ENCODE data around the gene MPV17.
A peak's percentile ranks its signal among the peaks of the same experiment; 100 is the strongest.
"Not testable (repeated sequence)": the region's sequence is repeated elsewhere in the genome, so short reads cannot be mapped to it uniquely, and the experiment has no call there.

MPV17 gene, protein sequence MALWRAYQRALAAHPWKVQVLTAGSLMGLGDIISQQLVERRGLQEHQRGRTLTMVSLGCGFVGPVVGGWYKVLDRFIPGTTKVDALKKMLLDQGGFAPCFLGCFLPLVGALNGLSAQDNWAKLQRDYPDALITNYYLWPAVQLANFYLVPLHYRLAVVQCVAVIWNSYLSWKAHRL

DNA sequence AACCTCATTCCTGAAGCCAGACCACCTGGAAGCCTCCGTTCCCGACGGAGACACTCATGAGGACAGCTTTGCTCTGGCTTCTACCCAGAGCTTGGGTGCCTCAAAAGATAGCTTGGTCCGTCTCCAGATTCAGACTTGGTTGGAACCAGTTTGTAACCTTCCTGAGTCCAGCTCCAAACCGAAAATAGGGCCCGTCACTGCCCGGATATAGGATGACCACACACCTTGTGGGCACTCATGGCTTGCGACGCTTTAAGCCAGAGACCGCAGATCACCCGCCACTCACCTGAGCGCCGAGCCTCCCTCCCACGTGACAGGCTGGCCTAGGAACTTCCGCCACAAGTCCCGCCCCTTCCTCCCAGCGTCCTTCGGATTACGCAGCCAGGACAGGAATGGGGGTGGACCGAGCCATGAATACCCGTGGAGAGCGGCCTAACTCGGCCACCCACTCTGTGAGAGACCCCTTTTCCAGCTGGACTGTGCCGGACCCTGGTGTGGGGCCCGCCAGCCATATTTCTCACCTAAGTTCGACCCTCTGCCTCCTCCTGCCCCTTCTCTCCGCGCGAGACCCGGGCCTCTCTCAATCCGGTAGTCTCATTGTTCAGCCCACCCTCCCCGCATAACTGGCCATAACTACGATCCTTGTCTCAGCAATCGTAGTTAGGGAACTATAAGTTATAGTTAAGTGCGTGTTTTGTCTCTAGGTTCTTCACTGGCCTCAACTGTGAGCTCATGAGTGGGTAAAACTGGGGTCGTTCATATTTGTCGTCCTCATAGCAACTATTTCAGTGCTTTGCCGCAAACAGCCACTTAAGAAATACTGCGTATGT, at the start of gene MPV17:
Gene MPV17, minus strand, starts transcription at position 332 of the 830 bp plus-strand sequence. CDS start 580 bp downstream, outside the sequence.
- peak; percentile 86 to 89 for DNase-seq

DNA sequence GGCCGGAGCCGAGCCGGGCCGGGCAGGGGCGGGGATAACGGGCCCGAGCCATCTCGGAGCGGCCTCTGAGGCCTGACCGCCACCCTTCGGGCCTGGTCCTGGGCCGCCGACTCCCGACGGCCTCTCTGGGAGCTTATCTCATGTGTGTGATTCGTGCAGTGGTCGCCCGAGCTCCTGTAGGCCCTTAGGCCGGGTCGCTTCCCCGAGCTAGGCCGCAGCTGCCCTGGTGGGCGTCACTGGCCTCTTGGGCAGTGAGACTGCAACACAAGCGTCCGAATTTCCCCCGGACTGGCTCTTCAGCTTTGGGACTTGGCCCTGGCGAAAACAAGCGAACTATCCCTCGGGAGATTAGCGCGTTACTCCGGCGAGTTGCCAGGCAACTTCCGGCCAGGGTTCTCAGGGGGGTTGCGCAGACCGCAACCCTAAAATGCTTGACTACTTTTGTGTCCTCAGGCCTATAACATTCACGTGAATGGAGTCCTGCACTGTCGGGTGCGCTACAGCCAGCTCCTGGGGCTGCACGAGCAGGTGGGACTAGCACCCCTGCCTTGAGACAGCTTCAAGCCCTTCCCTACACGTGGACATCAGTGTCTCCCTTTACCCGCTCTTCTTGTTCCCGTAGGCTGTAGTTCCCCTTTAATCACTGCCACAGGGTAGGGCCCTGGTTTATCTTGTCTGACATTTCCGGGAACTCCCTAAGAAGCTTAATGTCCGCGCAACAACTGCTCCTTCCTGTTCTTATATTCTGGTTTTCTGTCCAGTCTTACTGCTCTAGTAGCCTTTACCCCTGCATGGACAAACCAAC, 48.1 kb upstream of the MPV17 start:
- DNase-seq, result peak; percentile 92 to 94

DNA sequence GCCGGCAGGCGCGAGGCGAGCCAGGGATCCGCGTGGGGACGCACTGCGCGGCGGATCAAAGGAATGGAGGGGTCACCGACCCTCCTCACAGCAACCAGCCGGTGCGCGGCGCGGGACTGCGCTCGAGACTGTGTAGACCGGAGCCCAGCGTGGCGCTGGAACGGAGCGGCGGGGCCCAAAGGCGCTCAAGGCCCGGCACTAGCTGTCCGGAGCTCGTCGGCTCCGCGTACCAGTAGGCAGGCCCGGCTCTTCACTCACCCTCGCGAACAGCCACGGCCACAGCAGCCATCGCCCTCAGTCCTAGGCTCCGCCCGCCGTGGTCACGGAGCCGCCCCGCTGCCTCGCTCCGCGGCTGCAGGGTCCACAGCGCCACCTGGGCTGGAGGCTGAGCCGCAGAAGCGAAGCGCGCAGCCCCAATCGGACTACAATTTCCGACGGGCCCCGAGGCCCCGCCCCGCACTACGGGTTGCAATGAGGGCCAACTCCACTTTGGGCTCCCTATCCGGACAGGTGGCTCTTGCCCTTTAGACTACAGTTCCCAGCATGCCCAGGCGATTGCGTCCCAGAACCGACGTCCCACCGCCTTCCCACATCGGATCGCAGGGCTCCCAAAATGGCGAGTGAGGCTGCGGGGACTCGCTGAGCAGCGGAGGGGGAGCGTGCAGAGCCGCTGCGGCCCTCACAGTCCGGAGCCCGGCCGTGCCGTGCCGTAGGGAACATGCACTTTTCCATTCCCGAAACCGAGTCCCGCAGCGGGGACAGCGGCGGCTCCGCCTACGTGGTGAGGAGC, 47.3 kb upstream of the MPV17 start, which contains the start of the genes EIF2B4 and SNX17:
Gene EIF2B4, minus strand, starts transcription at position 313 of the 790 bp plus-strand sequence. Its CDS starts 24 bp downstream, at position 289.
Gene SNX17, plus strand, starts transcription at position 591 of the 790 bp plus-strand sequence. Its CDS starts 128 bp downstream, at position 719.
- peak; percentile 98 to 99 for DNase-seq

DNA sequence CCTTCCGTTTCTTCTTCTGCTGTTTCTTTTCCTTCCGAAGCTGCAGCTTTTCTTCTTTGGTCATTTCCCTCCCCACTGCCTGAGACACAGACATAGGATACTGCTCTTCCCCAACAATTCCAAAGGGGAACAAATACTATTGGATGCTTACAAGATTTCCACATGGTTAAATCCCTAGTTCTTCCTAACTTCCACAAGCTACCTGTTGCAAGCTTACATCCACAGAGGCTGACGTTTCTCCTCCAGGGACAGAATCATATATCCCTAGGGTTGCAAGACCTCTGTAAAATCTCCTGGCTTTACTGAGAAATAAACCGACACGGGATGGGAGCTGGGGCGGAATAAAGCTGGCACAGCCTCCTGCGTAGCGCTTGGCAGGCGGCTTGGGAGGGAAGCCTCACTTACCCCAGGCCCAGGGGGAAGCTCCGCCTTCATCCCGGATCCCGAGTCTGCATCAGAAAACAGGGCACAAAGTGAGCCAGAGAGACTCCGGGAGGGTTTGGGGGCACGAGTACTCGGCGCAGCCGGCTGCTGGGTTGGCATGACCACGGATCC, 46.7 kb upstream of the MPV17 start:
- DNase-seq, result peak; percentile 58 to 64

DNA sequence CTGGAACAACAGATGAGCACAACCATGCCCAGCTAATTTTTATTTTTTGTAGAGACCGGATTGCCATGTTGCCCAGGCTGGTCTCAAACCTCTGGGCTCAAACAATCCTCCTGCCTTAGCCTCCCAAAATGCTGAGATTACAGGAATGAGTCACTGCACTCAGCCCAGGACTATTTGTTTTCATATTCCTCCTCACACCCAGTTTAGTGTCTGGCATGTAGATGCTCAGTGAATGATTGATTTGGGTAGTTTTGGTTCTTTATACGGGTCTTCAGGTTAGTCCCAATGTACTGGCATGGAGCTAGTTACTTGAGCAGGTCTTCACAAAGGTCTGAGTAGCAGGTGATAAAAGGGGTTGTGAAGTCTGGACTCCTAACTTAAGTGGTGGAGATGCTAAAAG, 41.0 kb upstream of the MPV17 start:
- no peak for DNase-seq

DNA sequence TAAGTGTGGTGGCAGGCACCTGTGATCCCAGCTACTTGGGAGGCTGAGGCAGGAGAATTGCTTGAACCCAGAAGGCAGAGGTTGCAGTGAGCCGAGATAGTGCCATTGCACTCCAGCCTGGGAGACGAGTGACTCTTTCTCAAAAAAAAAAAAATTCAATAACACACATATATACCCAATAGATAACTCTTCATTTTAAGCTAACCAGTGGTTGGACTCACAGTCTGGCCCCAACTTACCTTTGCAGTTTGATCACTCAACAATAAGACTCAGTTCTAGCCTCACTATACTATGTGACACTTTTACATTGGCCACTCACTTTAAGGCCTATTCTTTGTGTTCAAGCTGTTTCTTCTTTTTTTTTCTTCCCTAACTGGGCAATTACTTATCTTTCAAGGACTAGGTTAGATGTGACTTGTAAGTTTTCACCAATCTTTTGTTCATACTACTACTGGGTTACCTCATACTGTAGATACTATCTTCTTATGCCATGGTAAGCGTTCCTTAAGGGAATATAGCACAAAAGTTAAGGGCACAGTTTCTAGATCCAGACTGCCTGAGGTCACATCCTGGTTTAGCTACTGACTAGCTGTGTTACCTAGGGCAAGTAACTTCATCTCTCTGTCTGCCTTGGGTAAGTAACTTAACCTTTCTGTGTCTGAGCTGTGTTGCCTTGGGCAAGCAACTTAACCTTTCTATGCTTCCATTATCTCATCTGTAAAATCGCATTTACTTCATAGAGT, 40.0 kb upstream of the MPV17 start:
- DNase-seq, result no peak

DNA sequence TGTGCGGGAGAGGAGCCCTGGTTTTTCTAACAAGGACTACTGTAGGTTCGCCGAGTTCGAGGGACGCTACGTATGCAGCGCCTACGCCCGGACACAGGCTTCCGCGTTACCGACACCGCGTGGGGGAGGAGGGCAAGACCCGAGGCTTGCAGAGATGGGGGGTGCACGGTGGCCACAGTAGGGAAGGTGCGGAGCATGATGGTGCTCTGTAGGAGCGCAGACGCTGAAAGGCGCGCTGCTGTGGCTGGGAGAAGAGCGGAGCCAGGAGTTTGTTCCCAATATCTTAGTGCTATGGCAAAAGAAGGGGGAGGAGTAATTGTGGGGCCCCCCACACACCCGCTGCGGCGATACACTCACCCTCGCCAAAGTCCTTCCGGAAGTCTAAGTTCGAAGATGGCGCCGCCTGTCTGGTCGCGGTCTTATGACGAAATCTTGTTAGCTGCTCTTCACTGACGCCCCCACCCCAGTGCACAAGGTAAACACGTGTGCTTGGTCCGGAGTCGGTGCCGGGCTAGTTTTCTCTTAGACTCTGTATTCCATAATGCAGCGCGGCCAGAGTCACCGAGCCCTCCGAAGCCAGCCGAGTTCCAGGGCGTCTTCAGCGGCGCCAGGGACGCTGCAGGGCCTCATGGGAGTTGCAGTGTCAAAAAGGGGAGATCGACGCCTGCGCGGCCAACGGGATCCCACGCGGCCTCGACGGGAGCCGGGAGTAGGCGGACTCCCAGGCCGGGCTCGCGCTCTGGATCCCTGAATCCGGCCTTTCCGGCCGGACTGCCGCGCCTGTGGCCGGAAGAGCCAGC, 33.7 kb upstream of the MPV17 start, which contains the start of gene GTF3C2:
Gene GTF3C2, minus strand, starts transcription at position 383 of the 800 bp plus-strand sequence. CDS start 13,210 bp downstream, outside the sequence.
- peak; percentile 94 to 95 for DNase-seq

DNA sequence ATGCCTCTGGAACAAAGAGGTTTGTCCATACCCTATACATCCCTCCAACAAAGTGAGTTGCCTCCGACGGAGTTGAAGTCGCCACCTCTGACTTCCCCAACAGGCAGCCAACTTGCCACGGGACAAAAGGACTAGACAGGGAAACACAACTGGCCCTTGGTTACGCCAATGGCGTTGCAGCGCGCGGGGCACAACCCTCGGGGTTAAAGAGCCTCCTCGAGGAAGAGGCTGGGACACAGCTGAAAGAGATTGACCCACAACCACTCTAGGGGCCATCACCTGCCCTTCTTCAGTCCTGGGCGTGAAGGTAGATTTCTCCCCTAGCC, 33.1 kb upstream of the MPV17 start:
- peak; percentile 62 to 68 for DNase-seq

DNA sequence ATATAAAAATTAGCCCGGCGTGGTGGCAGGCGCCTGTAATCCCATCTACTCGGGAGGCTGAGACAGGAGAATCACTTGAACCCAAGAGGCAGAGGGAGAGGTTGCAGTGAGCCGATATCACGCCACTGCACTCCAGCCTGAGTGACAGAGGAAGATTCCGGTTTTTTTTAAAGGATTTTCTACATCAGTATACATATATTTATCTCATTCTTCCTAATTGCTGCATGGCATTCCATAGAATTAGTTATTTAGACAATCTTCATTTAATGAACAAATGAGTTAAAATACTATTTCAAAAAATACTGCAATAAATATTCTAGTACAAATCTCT, 31.7 kb upstream of the MPV17 start:
- no peak for DNase-seq

DNA sequence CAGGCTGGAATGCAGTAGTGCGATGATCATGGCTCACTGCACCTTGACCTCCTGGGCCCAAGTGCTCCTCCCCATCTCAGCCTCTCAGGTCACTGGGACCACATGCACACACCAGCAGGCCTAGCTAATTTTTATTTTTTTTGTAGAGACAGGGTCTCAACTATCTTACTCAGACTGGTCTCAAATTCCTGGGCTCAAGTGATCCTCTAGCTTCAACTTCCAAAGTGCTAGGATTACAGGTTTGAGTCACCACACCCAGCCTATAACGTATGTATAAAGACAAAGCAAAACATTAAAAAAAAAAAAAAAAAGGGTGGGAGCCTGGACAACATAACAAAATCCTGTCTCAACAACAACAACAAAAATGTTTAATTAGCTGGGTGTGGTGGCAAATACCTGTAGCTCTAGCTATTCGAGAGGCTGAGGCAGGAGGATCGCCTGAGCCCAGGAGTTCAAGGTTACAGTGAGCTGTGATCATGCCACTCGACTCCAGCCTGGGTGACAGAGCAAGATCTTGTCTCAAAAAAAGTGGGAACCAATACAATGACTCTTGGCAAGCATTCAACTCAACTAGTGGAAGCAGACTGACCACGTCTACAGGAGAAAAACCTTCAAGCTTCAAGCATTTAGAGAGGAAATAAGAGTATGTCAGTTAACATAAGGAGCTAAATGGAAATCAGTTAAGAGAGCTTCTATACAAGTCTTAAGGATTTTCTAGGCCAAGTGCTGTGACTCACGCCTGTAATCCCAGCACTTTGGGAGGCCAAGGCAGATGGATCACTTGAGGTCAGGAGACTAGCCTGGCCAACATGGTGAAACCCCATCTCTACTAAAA, 31.1 kb upstream of the MPV17 start:
- DNase-seq, result peak in 1 of 2 experiments; percentile 20

DNA sequence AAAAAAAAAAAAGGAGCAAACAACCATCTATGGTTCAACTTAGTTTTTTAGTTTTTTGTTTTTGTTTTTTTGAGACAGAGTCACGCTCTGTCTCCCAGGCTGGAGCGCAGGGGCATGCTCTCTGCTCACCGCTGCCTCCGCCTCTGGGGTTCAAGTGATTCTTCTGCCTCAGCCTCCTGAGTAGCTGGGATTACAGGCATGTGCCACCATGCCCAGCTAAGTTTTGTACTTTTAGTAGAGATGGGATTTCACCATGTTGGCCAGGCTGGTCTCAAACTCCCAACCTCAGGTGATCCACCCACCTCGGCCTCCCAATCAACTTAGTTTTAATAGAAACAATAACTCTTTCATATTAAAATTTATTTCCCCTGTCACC, 30.5 kb upstream of the MPV17 start:
- not testable (repeated sequence) for DNase-seq

DNA sequence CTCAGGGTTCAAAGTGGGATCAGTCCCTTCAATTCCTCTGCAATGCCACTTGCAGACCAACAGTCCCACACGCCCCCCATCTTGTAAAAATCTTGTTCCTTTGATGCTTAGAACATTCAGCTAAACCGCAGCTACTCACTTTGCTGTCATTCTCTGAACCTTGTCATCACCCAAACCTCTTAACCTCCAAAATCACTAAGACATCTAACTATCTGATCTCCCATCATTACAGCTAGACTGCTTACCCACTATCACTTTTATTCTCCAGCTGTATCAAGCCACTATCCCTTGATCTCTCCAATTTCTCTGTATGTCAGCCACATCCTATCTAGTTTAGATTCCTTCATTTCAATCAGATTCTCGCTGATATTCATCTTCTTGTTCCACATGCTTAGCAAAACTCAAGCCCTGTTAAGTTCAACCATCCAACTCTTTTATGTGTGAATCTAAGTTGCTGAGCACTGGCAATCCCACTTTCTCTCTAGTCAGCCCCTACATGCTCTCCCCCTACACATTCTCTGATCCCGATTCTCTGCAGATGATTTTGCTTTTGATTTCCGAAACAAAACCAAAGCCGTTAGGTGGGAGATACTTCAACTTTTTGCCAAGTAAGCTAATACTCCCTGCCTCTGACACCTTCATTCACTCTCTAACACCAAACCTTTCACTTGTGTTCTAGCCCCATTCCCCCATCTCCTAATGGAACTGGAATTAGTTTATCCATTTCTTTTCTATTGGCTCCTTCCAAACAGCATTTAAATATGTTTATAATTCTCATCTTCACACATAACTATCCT, 29.1 kb upstream of the MPV17 start:
- no peak for DNase-seq

DNA sequence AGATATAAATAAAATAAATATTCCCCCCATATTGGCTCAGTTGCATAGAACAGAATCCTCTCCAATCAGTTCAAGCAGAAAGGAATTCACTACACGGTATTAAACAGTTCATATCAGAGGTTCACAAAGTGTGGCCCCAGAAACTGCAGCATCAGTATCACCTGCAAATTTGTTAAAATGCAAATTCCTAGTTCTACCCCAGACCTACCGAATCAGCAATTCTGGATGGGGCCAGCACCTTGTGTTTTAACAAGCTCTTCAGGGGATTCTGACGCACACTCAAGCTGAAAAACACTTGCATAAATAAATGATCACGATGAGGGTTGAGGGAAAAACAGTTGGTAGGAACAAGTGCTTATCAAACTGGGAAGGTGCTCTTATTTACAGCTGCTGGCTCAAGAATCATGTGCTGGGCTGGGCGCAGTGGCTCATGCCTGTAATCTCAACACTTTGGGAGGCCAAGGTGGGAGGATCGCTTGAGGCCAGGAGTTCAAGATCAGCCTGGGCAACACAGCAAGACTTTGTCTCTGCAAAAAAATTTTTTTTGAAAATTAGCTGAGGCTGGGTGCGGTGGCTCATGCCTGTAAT, 27.3 kb upstream of the MPV17 start:
- DNase-seq, result no peak

DNA sequence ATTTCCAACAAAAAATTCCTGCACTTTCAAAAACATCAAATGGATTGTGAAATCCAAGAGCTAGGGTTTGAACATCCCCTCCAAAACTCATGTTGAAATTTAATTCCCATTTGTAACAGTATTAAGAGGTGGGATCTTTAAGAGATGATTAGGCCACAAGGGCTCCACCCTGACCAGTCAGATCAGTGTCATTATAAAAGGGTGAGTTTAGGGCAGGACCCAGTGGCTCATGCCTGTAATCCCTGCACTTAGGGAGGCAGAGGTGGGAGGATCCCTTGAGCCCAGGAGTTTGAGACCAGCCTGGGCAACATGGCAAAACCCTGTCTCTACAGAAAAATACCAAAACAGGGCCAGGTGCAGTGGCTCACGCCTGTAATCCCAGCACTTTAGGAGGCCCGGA, 24.7 kb upstream of the MPV17 start:
- DNase-seq, result no peak

DNA sequence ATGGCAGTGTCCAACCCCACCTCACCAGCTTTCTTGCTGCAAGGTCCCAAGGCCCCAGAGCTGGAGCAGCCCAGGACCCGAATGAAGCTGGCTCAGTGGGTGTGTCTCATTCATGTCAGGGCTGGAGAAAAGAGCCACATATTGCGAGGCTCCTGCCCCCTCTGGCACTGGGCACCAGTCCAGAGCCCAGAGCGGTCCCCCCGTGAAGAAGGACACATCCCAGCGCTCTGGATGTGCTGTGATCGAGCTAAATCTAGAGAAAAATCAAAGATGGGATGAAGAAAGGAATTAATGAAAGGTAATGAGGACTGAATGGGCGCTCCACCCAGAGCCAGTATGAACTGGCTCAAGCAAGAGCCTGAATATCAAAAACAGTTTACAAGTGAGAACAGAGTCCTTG, 13.3 kb upstream of the MPV17 start:
- DNase-seq, result no peak

DNA sequence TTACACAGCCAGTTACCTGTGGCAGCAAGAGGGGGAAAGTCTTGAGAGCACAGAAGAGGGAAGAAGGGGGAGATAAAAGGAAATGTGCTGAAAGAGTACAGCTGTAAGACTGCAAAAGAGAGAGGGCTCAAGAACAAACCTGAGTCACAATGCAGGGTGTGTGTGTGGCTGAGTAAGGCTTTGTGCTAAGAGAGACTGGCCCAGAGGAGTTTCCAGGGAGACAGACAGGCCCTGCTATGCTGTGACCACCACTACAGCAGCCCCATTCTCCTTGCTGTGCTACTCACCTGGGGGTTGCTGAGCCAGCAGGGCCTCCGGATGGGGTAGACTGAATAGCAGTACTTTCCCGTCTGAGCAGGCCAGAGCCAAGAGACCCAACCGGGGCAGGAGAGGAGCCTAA, 12.4 kb upstream of the MPV17 start:
- DNase-seq, result no peak

DNA sequence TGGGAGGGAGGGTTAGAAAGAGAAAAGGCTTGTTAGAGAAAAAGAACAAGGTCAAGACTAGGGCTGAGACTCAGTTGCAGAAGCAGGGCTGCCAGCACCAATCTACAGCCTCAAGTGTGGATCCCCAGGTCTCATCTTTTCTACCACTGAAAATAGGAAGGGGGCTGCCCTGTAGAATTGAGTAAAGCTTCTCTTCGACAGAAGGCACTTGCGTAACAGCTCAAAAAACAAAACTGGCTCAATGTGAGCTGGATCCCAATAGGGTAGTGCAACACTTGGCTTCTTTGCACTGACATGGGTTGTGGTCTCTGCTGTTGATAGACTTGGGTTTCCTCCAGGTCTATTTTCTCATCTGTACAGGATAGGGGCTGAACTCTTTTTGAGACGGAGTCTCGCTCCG, 1.8 kb upstream of the MPV17 start:
- DNase-seq, result no peak

DNA sequence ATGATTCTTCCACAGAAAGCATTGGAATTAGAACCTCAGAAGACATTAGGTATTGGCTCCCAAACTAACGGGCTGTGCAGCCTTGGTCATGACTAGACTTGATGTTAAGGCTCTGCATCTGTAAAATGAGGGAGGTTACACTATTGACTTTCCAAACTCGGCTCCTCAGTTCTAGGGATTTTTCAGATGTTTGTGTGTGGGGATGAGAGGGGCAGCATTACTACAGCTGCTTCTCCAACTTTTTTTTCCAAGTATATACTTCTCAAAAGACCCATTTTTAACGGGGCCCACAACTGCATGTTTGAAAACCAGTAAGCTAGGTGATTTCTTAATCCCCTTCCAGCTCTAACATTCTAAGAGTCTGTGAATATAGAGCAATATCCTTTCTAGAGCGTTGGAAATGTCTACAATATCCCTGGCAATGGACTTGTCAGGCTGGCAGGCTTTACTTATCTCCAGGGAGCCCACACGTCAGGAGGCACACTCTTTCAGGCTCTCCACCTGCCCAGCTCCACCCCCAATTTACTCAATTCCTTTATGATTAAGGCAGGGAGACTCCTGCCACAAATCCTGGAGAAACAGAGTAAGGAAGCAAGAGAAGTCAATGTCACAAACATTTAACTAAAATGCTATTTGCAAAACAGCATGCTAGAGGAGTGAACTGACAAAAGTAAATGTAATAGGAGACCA, 844 bp upstream of the MPV17 start:
- peak in 1 of 2 experiments; percentile 64 for DNase-seq

Measured in Kasumi-1 (cell line).